Loucy (cell line): ENCODE data around the gene ZW10.

Source experiments
- EZH2phosphoT487 ChIP-seq: fragments of 200-600 bp; IDR thresholded peaks from 2 replicates; pipeline ENCODE4 v1.6.1; 2018; ENCODE audit warnings: antibody characterized with exemption, mild to moderate bottlenecking, moderate library complexity, borderline replicate concordance
- TF ChIP-seq, protein P1 (sequence below): fragments of 200-600 bp; sonication (generic); conservative IDR thresholded peaks from 2 replicates; pipeline ENCODE4 v1.5.1; 2014; ENCODE audit warnings: mild to moderate bottlenecking, antibody characterized with exemption, low read length

DNA sequence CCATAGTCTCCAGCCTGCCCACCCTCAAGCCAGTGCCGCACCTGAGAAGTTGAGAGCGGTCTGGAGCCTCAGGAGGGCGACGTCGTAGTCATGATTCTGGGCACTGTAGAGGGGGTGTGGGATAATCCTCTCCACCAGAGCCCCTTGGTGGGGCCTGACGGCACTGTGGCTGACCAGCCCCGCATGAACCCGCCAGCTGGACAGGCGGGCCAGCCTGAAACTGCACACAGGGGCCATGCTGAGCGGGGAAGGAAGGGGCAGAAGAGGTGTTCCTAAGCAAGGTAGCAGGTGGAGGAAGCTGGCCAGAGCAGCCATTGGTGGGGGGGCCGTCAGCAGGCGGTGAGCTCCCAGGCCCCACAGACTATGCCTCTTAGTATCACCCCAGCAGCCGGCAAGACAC, 80.5 kb downstream of the ZW10 start:
- TF ChIP-seq, protein P1, sequence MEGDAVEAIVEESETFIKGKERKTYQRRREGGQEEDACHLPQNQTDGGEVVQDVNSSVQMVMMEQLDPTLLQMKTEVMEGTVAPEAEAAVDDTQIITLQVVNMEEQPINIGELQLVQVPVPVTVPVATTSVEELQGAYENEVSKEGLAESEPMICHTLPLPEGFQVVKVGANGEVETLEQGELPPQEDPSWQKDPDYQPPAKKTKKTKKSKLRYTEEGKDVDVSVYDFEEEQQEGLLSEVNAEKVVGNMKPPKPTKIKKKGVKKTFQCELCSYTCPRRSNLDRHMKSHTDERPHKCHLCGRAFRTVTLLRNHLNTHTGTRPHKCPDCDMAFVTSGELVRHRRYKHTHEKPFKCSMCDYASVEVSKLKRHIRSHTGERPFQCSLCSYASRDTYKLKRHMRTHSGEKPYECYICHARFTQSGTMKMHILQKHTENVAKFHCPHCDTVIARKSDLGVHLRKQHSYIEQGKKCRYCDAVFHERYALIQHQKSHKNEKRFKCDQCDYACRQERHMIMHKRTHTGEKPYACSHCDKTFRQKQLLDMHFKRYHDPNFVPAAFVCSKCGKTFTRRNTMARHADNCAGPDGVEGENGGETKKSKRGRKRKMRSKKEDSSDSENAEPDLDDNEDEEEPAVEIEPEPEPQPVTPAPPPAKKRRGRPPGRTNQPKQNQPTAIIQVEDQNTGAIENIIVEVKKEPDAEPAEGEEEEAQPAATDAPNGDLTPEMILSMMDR: no peak
- no peak for TF ChIP-seq EZH2phosphoT487
